Suprapubic skin (tissue), 4 donors: ENCODE results near the gene HAPSTR1. TPM values are rescaled to one million over a fixed set of nuclear protein-coding genes. Genes with fewer than 3 reads are reported as not detected.
"Not testable (repeated sequence)": the region's sequence is repeated elsewhere in the genome, so short reads cannot be mapped to it uniquely, and the experiment has no call there.

ENCODE experiments used
- DNase-seq, 2 donors: peaks; one replicate each; pipeline ENCODE4 v3.0.0-alpha.2; 2019; ENCODE audit warnings: low spot score in 2 of 2
- H3K27ac ChIP-seq: fragments of 200-600 bp; sonication (generic); one replicate; pipeline ENCODE4 v1.5.1; 2019
- H3K27me3 ChIP-seq: fragments of 200-600 bp; sonication (generic); one replicate; pipeline ENCODE4 v1.5.1; 2019
- H3K36me3 ChIP-seq: fragments of 200-600 bp; sonication (generic); one replicate; pipeline ENCODE4 v1.5.1; 2019
- H3K4me1 ChIP-seq: fragments of 200-600 bp; sonication (generic); one replicate; pipeline ENCODE4 v1.5.1; 2019
- H3K4me3 ChIP-seq: fragments of 200-600 bp; sonication (generic); one replicate; pipeline ENCODE4 v1.5.1; 2019; ENCODE audit warnings: mild to moderate bottlenecking
- H3K9me3 ChIP-seq: fragments of 200-600 bp; sonication (generic); one replicate; pipeline ENCODE4 v1.5.1; 2019
- CTCF ChIP-seq, 2 donors: fragments of 200-600 bp in 1 of 2; fragments of 450-650 bp in 1 of 2; sonication (generic) in 1 of 2; IDR thresholded peaks; one replicate each; pipeline ENCODE4 v1.5.1; 2016 to 2019; ENCODE audit warnings: antibody characterized with exemption in 2 of 2, mild to moderate bottlenecking in 1 of 2, moderate library complexity in 1 of 2
- EP300 ChIP-seq: sonication (generic); formaldehyde crosslinking; IDR thresholded peaks from one replicate; pipeline ENCODE4 v1.6.1; 2017; ENCODE audit warnings: antibody characterized with exemption
- POLR2A ChIP-seq, 2 donors: fragments of 450-650 bp; IDR thresholded peaks; one replicate each; pipeline ENCODE4 v1.6.1; 2017; ENCODE audit warnings: antibody characterized with exemption in 2 of 2, mild to moderate bottlenecking in 2 of 2, moderate library complexity in 2 of 2
- POLR2AphosphoS5 ChIP-seq, 3 donors: sonication (generic); formaldehyde crosslinking; IDR thresholded peaks; one replicate each; pipeline ENCODE4 v1.6.1; 2017; ENCODE audit warnings: antibody characterized with exemption in 3 of 3
- WGBS: methylation state at CpG from one replicate; pipeline ENCODE4 v1.1.5; 2018; 5-methylcytosine and 5-hydroxymethylcytosine counted together
- total RNA-seq, 4 donors: library from RNA; depleted of rRNA; stranded (reverse); fragments of >200 nt; gene quantifications; one replicate each; pipeline ENCODE4 v1.1.0, GENCODE V29; 2016

Gene HAPSTR1
- total RNA-seq: 10 to 100 TPM; 40.4 to 52.7 (median 47.4) TPM

- peak; percentile 100 for DNase-seq
- no peaks in the 10 kb centered on the region for H3K27me3 ChIP-seq
- H3K4me3 ChIP-seq: peak within 1 kb of the TSS; percentile 75
- H3K27ac ChIP-seq: peak within 1 kb of the TSS; percentile 95
- H3K36me3 ChIP-seq: no peaks in the 10 kb centered on the region
- WGBS: under 1% methylated on average over 45 of the region's 79 CpGs
- peaks cover 43% of the 10 kb centered on the region for H3K4me1 ChIP-seq
- no peaks in the 10 kb centered on the region for H3K9me3 ChIP-seq
- TF ChIP-seq CTCF (IDR thresholded peaks at IDR 0.05): no peak
- no peak for TF ChIP-seq EP300
- TF ChIP-seq POLR2A (IDR thresholded peaks at IDR 0.05): peak; percentile 96 to 99
- peak; percentile 97 to 100 (median 98) for TF ChIP-seq POLR2AphosphoS5 (IDR thresholded peaks at IDR 0.05)
Measured at GRCh38 chr16:9090960-9091866, at the start of gene HAPSTR1. HAPSTR1 (plus strand) TSS chr16:9091644; CDS start chr16:9092045, 401 bp downstream.

GRCh38 chr16:9042533-9042932 is 48.9 kb upstream of the HAPSTR1 start:
- DNase-seq: no peak
- 84% methylated on average over 5 of the region's 5 CpGs for WGBS
- Histone ChIP-seq H3K27ac (no peak overlapping the region), H3K9me3 (no peaks in the 10 kb centered on the region), H3K4me1 (peaks cover 6% of the 10 kb centered on the region), H3K27me3 (no peaks in the 10 kb centered on the region), H3K4me3 (no peak overlapping the region), H3K36me3 (no peaks in the 10 kb centered on the region)
- TF ChIP-seq CTCF (IDR thresholded peaks at IDR 0.05) (no peak), POLR2AphosphoS5 (IDR thresholded peaks at IDR 0.05) (no peak), EP300 (no peak), POLR2A (IDR thresholded peaks at IDR 0.05) (no peak)

- Histone ChIP-seq H3K9me3 (no peaks in the 10 kb centered on the region), H3K27ac (no peak overlapping the region), H3K4me1 (peaks cover 12% of the 10 kb centered on the region), H3K27me3 (no peaks in the 10 kb centered on the region), H3K4me3 (no peak overlapping the region), H3K36me3 (no peaks in the 10 kb centered on the region)
- WGBS: 70% methylated on average over 15 of the region's 15 CpGs
- DNase-seq: no peak
- TF ChIP-seq EP300: no peak
Measured at GRCh38 chr16:9042964-9043680, 48.3 kb upstream of the HAPSTR1 start.

- H3K9me3 ChIP-seq, H3K27me3 ChIP-seq, H3K27ac ChIP-seq, H3K4me3 ChIP-seq, DNase-seq, H3K36me3 ChIP-seq: not testable (repeated sequence)
- whole genome bisulfite sequencing: 52% methylated on average over 3 of the region's 3 CpGs
- peaks cover 15% of the 10 kb centered on the region for H3K4me1 ChIP-seq
Measured at GRCh38 chr16:9045562-9045961, 45.9 kb upstream of the HAPSTR1 start.

- peaks cover 15% of the 10 kb centered on the region for H3K4me1 ChIP-seq
- no peak overlapping the region for H3K4me3 ChIP-seq
- H3K27ac ChIP-seq: no peak overlapping the region
- H3K9me3 ChIP-seq: no peaks in the 10 kb centered on the region
- H3K36me3 ChIP-seq: no peaks in the 10 kb centered on the region
- TF ChIP-seq POLR2A (IDR thresholded peaks at IDR 0.05): no peak
- no peak for TF ChIP-seq CTCF (IDR thresholded peaks at IDR 0.05)
- no peak for TF ChIP-seq EP300
- no peak for TF ChIP-seq POLR2AphosphoS5 (IDR thresholded peaks at IDR 0.05)
- no peaks in the 10 kb centered on the region for H3K27me3 ChIP-seq
- 93% methylated on average over 1 of the region's 1 CpG for WGBS
- DNase-seq: no peak
Measured at GRCh38 chr16:9046667-9047055, 44.8 kb upstream of the HAPSTR1 start.

GRCh38 chr16:9047689-9048301 is 43.6 kb upstream of the HAPSTR1 start:
- H3K27ac ChIP-seq: peak overlapping the region; percentile 84
- H3K27me3 ChIP-seq: no peaks in the 10 kb centered on the region
- no peak overlapping the region for H3K4me3 ChIP-seq
- TF ChIP-seq POLR2A (IDR thresholded peaks at IDR 0.05): no peak
- peak in 2 of 3 donors; percentile 76 to 84 for TF ChIP-seq POLR2AphosphoS5 (IDR thresholded peaks at IDR 0.05)
- WGBS: 11% methylated on average over 7 of the region's 7 CpGs
- no peaks in the 10 kb centered on the region for H3K36me3 ChIP-seq
- H3K4me1 ChIP-seq: peaks cover 15% of the 10 kb centered on the region
- DNase-seq: peak; percentile 88 to 91
- H3K9me3 ChIP-seq: no peaks in the 10 kb centered on the region
